NCI-H146 treated with DMSO at 0.1 percent for 48 hours (cell line): ENCODE measurements around the gene ZNF77.
"Not testable (repeated sequence)": the region's sequence is repeated elsewhere in the genome, so short reads cannot be mapped to it uniquely, and the experiment has no call there.

Experiments used
- DNase-seq: peaks from one replicate; lab custom pipeline; 2025; ENCODE audit not compliant: unreplicated experiment; lab: John Stamatoyannopoulos, UW

Gene ZNF77

GRCh38 chr19:2970201-2970835 lies 25.5 kb upstream of the ZNF77 start:
- no peak for DNase-seq

- DNase-seq: peak; percentile 51
Measured at GRCh38 chr19:2969104-2969504, 24.3 kb upstream of the ZNF77 start.

DNA sequence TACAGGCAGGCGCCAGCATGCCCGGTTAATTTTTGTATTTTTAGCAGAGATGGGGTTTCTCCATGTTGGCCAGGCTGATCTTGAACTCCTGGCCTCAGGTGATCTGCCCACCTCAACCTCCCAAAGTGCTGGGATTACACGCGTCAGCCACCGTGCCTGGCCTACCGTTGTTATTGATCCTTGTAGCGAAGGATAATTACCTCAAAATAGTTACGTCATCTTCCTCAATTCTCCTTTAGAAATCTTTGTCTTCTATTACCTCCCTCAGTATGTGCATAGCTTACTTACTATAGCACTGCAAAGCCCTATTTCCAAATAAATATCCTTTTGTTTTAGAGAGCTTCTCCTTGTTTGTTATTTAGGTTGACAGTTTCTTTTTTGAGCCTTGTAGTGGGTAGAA lies 23.2 kb upstream of the ZNF77 start:
- DNase-seq: no peak

- no peak for DNase-seq
Measured at GRCh38 chr19:2964874-2965273, 20.1 kb upstream of the ZNF77 start.

GRCh38 chr19:2963631-2964030 lies 18.9 kb upstream of the ZNF77 start:
- not testable (repeated sequence) for DNase-seq

- DNase-seq: no peak
Measured at GRCh38 chr19:2963122-2963521, 18.4 kb upstream of the ZNF77 start.

DNA sequence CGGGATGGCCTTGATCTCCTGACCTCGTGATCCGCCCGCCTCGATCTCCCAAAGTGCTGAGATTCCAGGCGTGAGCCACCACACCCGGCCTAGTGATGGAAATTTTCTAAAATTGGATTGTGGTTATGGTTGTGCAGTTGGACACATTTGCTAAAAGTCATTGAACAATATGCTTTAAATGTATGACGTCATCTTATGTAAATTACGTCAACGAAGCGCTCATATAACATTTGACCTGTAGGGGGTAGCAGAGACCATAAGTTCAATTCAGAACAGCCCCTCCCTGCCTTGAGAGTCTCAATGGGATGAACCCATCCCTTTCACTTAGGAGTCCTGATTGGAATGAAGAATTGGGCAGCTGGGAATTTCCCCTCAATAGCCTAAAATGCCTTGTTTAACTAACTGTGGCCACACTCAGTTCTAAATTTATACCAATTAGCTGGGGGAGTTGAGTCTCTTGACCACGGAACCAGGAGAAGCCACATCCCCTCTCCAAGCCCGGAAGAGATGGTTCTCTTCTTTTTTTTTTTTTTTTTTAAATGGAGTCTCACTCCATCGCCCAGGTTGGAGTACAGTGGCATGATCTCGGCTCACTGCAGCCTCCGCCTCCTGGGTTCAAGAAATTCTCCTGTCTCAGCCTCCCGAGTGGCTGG lies 17.4 kb upstream of the ZNF77 start:
- peak; percentile 61 for DNase-seq

GRCh38 chr19:2960120-2960519 lies 15.3 kb upstream of the ZNF77 start:
- no peak for DNase-seq

DNA sequence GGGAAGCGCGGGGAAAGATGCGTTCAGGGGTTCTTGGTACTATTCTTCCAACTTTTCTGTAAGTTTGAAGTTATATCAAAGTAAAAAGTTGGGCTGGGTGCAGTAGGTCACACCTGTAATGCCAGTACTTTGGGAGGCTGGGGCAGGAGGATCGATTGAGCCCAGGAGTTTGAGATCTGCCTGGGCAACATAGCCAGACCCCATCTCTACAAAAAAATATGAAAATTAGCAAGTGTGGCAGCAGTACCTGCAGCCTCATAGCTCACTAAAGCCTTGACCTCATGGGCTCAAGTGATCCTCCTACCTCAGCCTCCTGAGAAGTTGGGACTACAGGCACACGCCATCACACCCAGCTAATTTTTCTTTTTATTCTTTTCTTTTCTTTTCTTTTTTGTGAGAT lies 12.4 kb upstream of the ZNF77 start:
- no peak for DNase-seq

DNA sequence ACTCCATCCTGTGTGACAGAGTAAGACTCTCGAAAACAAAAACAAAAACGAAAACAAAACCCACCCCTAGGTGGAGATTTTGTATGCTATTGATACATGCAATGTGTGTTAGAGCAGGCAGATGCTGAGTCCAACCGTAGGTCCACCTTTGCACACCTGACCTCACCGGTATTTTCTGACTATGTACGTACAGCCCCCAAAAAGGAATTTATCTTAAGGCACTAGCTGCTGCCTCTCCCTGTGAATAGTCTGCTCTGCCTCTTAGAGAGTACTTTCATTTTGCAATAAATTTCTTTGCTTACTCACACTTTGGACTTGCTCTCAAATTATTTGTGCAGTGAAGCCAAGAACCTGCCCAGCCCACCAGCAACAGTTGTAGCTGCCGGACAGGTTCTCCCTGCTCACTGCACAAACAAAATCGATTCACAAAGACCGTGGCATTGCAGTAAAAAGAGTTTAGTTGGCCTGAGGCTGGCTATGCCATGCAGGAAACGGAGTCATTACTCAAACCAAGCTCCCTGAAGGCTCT lies 8.2 kb upstream of the ZNF77 start:
- DNase-seq: no peak

DNA sequence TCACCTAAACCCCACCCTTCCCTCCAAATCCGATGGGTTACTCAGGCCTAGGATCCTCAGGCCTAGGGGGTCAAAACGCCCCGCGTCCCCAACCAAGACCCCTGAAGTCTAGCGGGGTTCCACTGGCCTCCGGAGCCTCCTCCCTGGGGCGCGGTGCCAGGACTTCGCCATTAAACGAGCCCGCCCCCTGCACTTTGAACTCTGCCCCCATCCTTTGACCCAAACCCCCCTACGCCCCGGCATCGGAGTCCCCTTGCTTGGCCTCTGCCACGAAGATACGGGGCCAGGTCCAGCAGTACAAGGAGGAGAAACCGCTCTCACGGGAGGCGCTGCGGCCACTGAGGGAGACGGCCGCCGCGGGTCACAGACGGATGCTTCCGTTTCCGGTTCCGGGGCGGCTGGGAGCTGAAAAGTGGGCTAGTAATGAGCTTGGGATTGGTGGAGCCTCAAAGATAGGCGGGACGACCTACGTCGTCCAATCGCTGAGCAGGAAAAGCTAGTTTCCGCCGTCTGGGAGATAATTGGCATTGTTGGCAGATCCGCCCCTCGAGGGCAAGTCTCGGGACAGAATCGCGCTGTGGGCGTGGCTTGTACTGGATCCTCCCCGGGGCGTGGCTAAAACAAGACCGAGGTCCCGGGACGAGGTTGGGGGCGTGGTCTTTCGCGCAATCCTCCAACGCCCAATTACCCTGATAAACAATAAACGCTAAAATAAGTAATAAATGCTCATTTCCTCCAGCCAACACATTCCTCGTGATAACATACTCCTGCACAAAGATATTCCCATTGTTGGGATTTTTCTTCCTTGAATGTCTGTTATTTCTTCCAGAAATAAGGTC lies 5.7 kb upstream of the ZNF77 start:
- peak; percentile 92 for DNase-seq

GRCh38 chr19:2949939-2950285 lies 5.1 kb upstream of the ZNF77 start:
- DNase-seq: peak; percentile 46

DNA sequence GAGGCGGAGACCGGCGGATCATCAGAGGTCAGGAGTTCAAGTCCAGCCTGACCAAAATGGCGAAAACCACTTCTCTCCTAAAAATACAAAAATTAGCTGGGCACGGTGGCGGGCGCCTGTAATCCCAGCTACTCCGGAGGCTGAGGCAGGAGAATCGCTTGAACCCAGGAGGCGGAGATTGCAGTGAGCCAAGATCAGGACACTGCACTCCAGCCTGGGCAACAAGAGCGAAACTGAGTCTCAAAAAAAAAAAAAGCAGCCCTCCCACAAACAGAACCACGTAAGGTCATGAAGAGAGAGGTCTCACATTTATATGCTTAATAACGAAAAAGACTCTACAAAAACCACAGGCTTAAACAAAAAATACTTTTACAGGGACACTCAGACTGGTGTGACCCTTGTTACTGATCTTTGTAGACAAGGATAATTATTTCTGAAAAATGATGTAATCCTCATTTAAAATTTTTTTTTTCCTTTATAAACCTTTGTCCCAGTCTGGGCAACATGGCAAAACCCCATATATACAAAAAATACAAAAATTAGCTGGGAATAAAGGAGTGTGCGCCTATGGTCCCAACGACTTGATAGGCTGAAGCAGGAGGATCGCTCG lies 909 bp upstream of the ZNF77 start:
- DNase-seq: no peak

DNA sequence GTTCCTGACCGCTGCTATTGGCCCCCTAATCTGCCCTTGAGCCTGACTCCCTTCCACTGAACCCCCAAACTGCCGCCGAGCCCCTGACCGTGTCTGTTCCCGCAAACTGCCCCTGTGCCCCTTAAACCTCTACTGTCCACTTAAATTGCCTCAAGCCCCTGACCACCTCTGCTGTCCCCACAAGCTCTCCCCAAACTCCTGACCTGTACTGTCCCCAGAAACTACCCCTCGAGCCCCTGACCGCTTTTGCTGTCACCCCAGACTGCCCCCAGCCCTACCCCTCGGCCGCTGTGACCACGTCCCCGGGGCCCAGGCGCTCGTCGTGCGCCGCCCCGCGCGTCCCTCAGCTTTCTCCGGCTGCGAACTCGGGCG lies 382 bp downstream of the ZNF77 start:
- DNase-seq: no peak

- DNase-seq: no peak
Measured at GRCh38 chr19:2942928-2943640, 1.7 kb downstream of the ZNF77 start.

DNA sequence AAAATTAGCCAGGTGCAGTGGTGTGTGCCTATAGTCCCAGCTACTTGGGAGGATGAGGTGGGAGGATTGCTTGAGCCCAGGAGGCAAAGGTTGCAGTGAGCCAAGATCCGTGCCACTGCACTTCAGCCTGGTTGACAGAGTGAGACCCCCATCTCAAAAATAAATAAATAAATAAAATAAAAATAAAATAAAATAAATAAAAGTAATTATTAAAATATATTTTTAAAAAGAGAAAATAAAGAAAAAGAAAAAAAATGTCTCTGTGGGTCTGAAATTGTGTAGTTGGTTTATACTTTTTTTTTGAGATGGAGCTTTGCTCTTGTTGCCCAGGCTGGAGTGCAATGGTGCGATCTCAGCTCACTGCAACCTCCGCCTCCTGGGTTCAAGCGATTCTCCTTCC lies 8.9 kb downstream of the ZNF77 start:
- DNase-seq: not testable (repeated sequence)

DNA sequence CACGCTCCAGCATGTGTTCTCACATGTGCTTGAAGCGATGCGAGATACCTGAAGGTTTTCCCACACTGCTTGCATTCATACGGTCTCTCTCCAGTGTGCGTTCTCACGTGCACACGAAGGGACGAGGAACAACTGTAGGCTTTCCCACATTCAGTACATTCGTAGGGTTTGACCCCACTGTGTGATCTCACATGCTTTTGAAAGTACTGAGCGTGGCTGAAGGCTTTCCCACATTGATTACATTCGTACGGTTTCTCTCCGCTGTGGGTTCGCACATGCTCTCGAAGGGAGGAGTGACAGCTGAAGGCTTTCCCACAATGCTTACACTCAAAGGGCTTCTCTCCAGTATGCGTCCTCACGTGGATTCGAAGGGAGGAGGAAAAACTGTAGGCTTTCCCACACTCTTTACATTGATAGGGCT lies 11.3 kb downstream of the ZNF77 start:
- DNase-seq: no peak

GRCh38 chr19:2927032-2927430 lies 17.7 kb downstream of the ZNF77 start:
- DNase-seq: no peak

DNA sequence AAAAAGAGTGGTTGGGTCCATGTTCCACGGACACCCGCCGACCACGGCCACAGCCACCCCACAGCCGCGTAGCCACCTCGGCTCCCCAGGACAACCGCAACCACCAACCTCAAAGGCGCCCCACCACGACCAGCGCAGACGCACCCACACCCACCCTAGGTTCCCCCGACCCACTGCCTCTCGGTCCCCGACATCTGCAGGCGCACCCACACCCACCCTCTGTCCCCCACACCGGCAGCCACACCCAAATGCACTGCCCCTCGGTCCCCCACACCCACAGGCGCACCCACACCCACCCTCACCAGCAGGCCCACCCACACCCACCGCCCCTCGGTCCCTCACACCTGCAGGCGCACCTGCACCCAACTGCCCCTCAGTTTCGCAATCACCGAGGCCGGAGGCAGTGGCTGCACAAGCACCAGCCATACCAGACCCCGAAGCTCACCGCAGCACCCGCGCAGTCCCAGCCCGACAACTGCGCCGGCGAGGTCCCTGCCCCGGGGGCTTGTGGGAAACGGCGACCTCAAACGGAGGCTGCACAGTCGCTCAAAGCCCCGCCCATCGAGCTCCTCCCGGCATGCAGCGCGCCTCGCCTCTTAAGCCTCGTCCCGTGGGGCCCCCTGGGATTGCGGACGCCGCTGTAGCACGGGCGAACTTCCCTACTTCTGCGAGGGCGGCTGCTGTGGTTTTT lies 18.3 kb downstream of the ZNF77 start:
- no peak for DNase-seq

- no peak for DNase-seq
Measured at GRCh38 chr19:2923510-2923909, 21.3 kb downstream of the ZNF77 start.
